Psoas muscle (tissue), 8 donors: ENCODE measurements around the gene RRBP1. TPM values are rescaled to one million over a fixed set of nuclear protein-coding genes. Genes with fewer than 3 reads are reported as not detected.

ENCODE experiments used
- ATAC-seq, 4 donors: fragments of 200-7000 bp; cut with Tn5 transposase; one replicate each; pipeline ENCODE4 v1.9.1; 2020; ENCODE audit warnings: moderate library complexity in 3 of 4, mild to moderate bottlenecking in 2 of 4
- DNase-seq, 2 donors: peaks; one replicate each; pipeline ENCODE4 v3.0.0-alpha.2; 2020
- H3K27ac ChIP-seq: fragments of 200-600 bp; one replicate; pipeline ENCODE4 v1.8.0; 2022
- H3K27me3 ChIP-seq, 3 donors: fragments of 200-600 bp in 1 of 3; one replicate each; pipeline versions ENCODE4 v1.6.1 to v1.8.0; 2013 to 2022; ENCODE audit warnings: low read length in 2 of 3, mild to moderate bottlenecking in 2 of 3, moderate library complexity in 1 of 3; ENCODE audit not compliant: insufficient read depth in 3 of 3
- H3K36me3 ChIP-seq, 2 donors: fragments of 200-600 bp in 1 of 2; one replicate each; pipeline versions ENCODE4 v1.6.1 to v1.8.0; 2013 to 2022; ENCODE audit warnings: low read depth in 1 of 2, mild to moderate bottlenecking in 1 of 2, moderate library complexity in 1 of 2; ENCODE audit not compliant: insufficient read depth in 1 of 2
- H3K4me1 ChIP-seq: fragments of 200-600 bp; one replicate; pipeline ENCODE4 v1.8.0; 2022
- H3K4me3 ChIP-seq: fragments of 200-600 bp; one replicate; pipeline ENCODE4 v1.8.0; 2022; ENCODE audit warnings: mild to moderate bottlenecking
- H3K9me3 ChIP-seq: fragments of 200-600 bp; one replicate; pipeline ENCODE4 v1.8.0; 2022
- CTCF ChIP-seq: fragments of 200-600 bp; IDR thresholded peaks from one replicate; pipeline ENCODE4 v1.8.0; 2022; ENCODE audit warnings: antibody characterized with exemption
- WGBS, 3 donors: extraction: QIAGEN DNeasy Blood & Tissue Kit; methylation state at CpG; one replicate each; pipeline versions ENCODE4 v1.1.6 to v1.1.7; 2013; 5-methylcytosine and 5-hydroxymethylcytosine counted together
- intact Hi-C, 2 donors: fragments of 100-400 bp; cut with DNase I; formaldehyde crosslinking; loops; one replicate each; pipeline versions ENCODE4 v1.11.0 to v1.14.2; 2022
- polyA plus RNA-seq, 3 donors: library from polyadenylated mRNA; stranded (reverse); fragments of 200-250 nt; gene quantifications; one replicate each; pipeline ENCODE4 v1.2.3, GENCODE V29; 2013
- total RNA-seq, 4 donors: library from RNA; stranded (reverse); fragmentation: NEBNext Ultra II Directional in 2 of 4; extraction: Animal tissue kit (Norgen Biotek cat#: 25700) in 2 of 4; gene quantifications; one replicate each; pipeline versions ENCODE4 v1.2.1 to v1.2.4, GENCODE V29; 2021 to 2023
- donor health status: healthy with polysubstance abuse.
- donor health status: DM: no; HTN: no; CAD: no; lungs with moderate emphysema.
- donor health status: Bipolar disorder and iron deficiency.
- donor health status: healthy.
- donor health status: DM: yes; HTN: yes; CAD: no.
- donor health status: DM: no; HTN: no; CAD: no.
- donor health status: DM: no; HTN: no; CAD: no.
- donor health status: DM: yes; HTN: yes; CAD: no.

RRBP1 gene
- total and polyA plus RNA-seq, 7 donors, result 14.2 to 40.8 (median 21.8) TPM

GRCh38 chr20:17613328-17614175 is 68.5 kb downstream of the RRBP1 start:
- TF ChIP-seq CTCF, result no peak
- Histone ChIP-seq H3K9me3 (no peaks in the 10 kb centered on the region), H3K4me1 (peaks cover 6% of the 10 kb centered on the region), H3K4me3 (no peak overlapping the region), H3K27ac (peak overlapping the region; percentile 23), H3K36me3 (peaks cover 0 to 24% of the 10 kb centered on the region in 2 donors), H3K27me3 (no peaks in the 10 kb centered on the region)
- DNase-seq, result peak in 1 of 2 donors; percentile 43
- no peak for ATAC-seq
- WGBS, 3 donors, result 83 to 86% (median 85%) methylated on average over 40 of the region's 40 CpGs
- intact Hi-C loops, result no loop called here

- H3K27ac ChIP-seq, result no peak overlapping the region
Measured at GRCh38 chr20:17612992-17613327, 69.1 kb downstream of the RRBP1 start.

GRCh38 chr20:17612287-17612991 is 69.6 kb downstream of the RRBP1 start:
- Histone ChIP-seq H3K27ac (peak overlapping the region; percentile 30), H3K4me1 (peaks cover 6% of the 10 kb centered on the region), H3K9me3 (no peaks in the 10 kb centered on the region), H3K36me3 (peaks cover 0 to 26% of the 10 kb centered on the region in 2 donors), H3K27me3 (no peaks in the 10 kb centered on the region), H3K4me3 (no peak overlapping the region)
- ATAC-seq, result peak in 2 of 4 donors; percentile 4 to 6
- 71 to 75% (median 72%) methylated on average over 16 of the region's 16 CpGs for WGBS, 3 donors
- DNase-seq, result peak in 1 of 2 donors; percentile 53
- TF ChIP-seq CTCF, result no peak
- intact Hi-C loops, result no loop called here

More at GRCh38 chr20:17612992-17613327, 69.1 kb downstream of the RRBP1 start:
- Histone ChIP-seq H3K4me3 (no peak overlapping the region), H3K9me3 (no peaks in the 10 kb centered on the region), H3K27me3 (no peaks in the 10 kb centered on the region), H3K36me3 (peaks cover 0 to 24% of the 10 kb centered on the region in 2 donors), H3K4me1 (peaks cover 6% of the 10 kb centered on the region)
- intact Hi-C loops, result no loop called here
- DNase-seq, result no peak
- WGBS, 3 donors, result 80 to 81% (median 81%) methylated on average over 7 of the region's 7 CpGs
- no peak for TF ChIP-seq CTCF
- ATAC-seq, result no peak

GRCh38 chr20:17611540-17612286 is 70.3 kb downstream of the RRBP1 start:
- Histone ChIP-seq H3K4me1 (peaks cover 6% of the 10 kb centered on the region), H3K36me3 (peaks cover 0 to 29% of the 10 kb centered on the region in 2 donors), H3K27me3 (no peaks in the 10 kb centered on the region), H3K4me3 (no peak overlapping the region), H3K27ac (peak overlapping the region; percentile 30), H3K9me3 (no peaks in the 10 kb centered on the region)
- DNase-seq (peak in 1 of 2 donors; percentile 56), ATAC-seq (peak in 2 of 4 donors; percentile 3 to 31)
- WGBS, 3 donors, result 77 to 82% (median 82%) methylated on average over 25 to 26 of the region's 26 CpGs
- intact Hi-C loops, result no loop called here
- peak; percentile 34 for TF ChIP-seq CTCF
